IMR-90 (cell line): Measurements from ENCODE around the gene NMNAT3. TPM values are rescaled to one million over a fixed set of nuclear protein-coding genes. Genes with fewer than 3 reads are reported as not detected.

Experiments used
- ATAC-seq: fragments of 200-7000 bp; cut with Tn5 transposase; 2 replicates; pipeline ENCODE4 v1.9.1; 2020; ENCODE audit warnings: low read depth, mild to moderate bottlenecking, moderate library complexity
- BruUV-seq: library from RNA; stranded (reverse); fragments of 400-500 nt; replicated peaks from 2 replicates; lab custom pipeline; 2021; lab: Mats Ljungman, UMichigan
- CTCF ChIA-PET: fragments of 300-600 bp; formaldehyde crosslinking; extraction: SDS; loops from one replicate; lab custom pipeline; 2021; ENCODE audit warnings: antibody characterized with exemption; lab: Yijun Ruan, JAX
- POLR2A ChIA-PET: fragments of 300-600 bp; sonication (Branson Sonifier 250); formaldehyde crosslinking; loops from one replicate; lab custom pipeline; 2022; ENCODE audit warnings: antibody characterized with exemption; ENCODE audit not compliant: unreplicated experiment; lab: Charles Lee
- DNase-seq: peaks from one replicate; pipeline ENCODE4 v3.0.0; 2013
- H2AFZ ChIP-seq: replicated peaks from 2 replicates; pipeline ENCODE3; 2013; ENCODE audit warnings: low read length, mild to moderate bottlenecking; ENCODE audit not compliant: poor library complexity
- H2AK5ac ChIP-seq: 2 replicates; pipeline ENCODE4 v1.6.1; 2013; ENCODE audit warnings: low read depth, low read length, inconsistent platforms
- H2AK9ac ChIP-seq: replicated peaks from 2 replicates; pipeline ENCODE3; 2013; ENCODE audit warnings: mild to moderate bottlenecking, low read depth, low read length, moderate library complexity; ENCODE audit not compliant: poor library complexity
- H2BK120ac ChIP-seq: 2 replicates; pipeline ENCODE4 v1.6.1; 2013; ENCODE audit warnings: low read depth, low read length, inconsistent platforms
- H2BK15ac ChIP-seq: 3 replicates; pipeline ENCODE4 v1.6.1; 2013; ENCODE audit warnings: low read depth, low read length, inconsistent platforms
- H2BK20ac ChIP-seq: 2 replicates; pipeline ENCODE4 v1.6.1; 2013; ENCODE audit warnings: low read depth, mild to moderate bottlenecking, inconsistent platforms, low read length, moderate library complexity
- H2BK5ac ChIP-seq: 2 replicates; pipeline ENCODE4 v1.6.1; 2013; ENCODE audit warnings: mild to moderate bottlenecking, low read depth, low read length, inconsistent platforms; ENCODE audit not compliant: poor library complexity, severe bottlenecking
- H3K14ac ChIP-seq: replicated peaks from 2 replicates; pipeline ENCODE4 v1.6.1; 2013; ENCODE audit warnings: low read depth, low read length, inconsistent platforms
- H3K18ac ChIP-seq: 2 replicates; pipeline ENCODE4 v1.6.1; 2013; ENCODE audit warnings: low read depth, low read length, control low read depth
- H3K23ac ChIP-seq: 2 replicates; pipeline ENCODE4 v1.6.1; 2013; ENCODE audit warnings: low read depth, low read length, inconsistent platforms
- H3K27ac ChIP-seq: 2 replicates; pipeline ENCODE4 v1.5.1; 2013; ENCODE audit warnings: mild to moderate bottlenecking, control low read depth, low read length; ENCODE audit not compliant: insufficient read depth
- H3K27me3 ChIP-seq: 2 replicates; pipeline ENCODE4 v1.6.1; 2013; ENCODE audit warnings: low read length; ENCODE audit not compliant: control insufficient read depth, insufficient read depth
- H3K36me3 ChIP-seq: 2 replicates; pipeline ENCODE4 v1.6.1; 2013; ENCODE audit warnings: low read length, mixed read lengths; ENCODE audit not compliant: control insufficient read depth, insufficient read depth
- H3K4ac ChIP-seq: 2 replicates; pipeline ENCODE4 v1.6.1; 2013; ENCODE audit warnings: low read depth, low read length, inconsistent platforms
- H3K4me1 ChIP-seq: 2 replicates; pipeline ENCODE4 v1.6.1; 2013; ENCODE audit warnings: low read length, mixed read lengths; ENCODE audit not compliant: control insufficient read depth, insufficient read depth
- H3K4me2 ChIP-seq: 2 replicates; pipeline ENCODE4 v1.6.1; 2013; ENCODE audit warnings: low read depth, mild to moderate bottlenecking, control low read depth, low read length, moderate library complexity
- H3K4me3 ChIP-seq: 2 replicates; pipeline ENCODE4 v1.5.1; 2013; ENCODE audit warnings: low read depth, mild to moderate bottlenecking, control low read depth, low read length, moderate library complexity; ENCODE audit not compliant: insufficient read depth
- H3K56ac ChIP-seq: 2 replicates; pipeline ENCODE4 v1.6.1; 2013; ENCODE audit warnings: low read length, inconsistent platforms; ENCODE audit not compliant: insufficient read depth; ENCODE audit errors: extremely low read depth
- H3K79me1 ChIP-seq, 2 experiments: 2 replicates each; pipeline ENCODE4 v1.6.1; 2013; ENCODE audit warnings: low read length in 2 of 2, inconsistent platforms in 1 of 2, low read depth in 1 of 2
- H3K9ac ChIP-seq: 2 replicates; pipeline ENCODE4 v1.6.1; 2013; ENCODE audit warnings: low read depth, low read length, control low read depth
- H3K9me1 ChIP-seq: 2 replicates; pipeline ENCODE4 v1.6.1; 2013; ENCODE audit warnings: low read length, inconsistent platforms; ENCODE audit not compliant: insufficient read depth
- H3K9me3 ChIP-seq: 2 replicates; pipeline ENCODE4 v1.6.1; 2013; ENCODE audit warnings: low read length; ENCODE audit not compliant: control insufficient read depth, insufficient read depth
- H4K20me1 ChIP-seq: 2 replicates; pipeline ENCODE4 v1.6.1; 2013; ENCODE audit warnings: low read length, inconsistent platforms; ENCODE audit not compliant: insufficient read depth
- H4K5ac ChIP-seq: 2 replicates; pipeline ENCODE4 v1.6.1; 2013; ENCODE audit warnings: mild to moderate bottlenecking, low read depth, low read length, control low read depth
- H4K8ac ChIP-seq, 2 experiments: 2 replicates each; pipeline ENCODE4 v1.6.1; 2013; ENCODE audit warnings: low read depth in 2 of 2, low read length in 2 of 2, control low read depth in 1 of 2, inconsistent platforms in 1 of 2
- H4K91ac ChIP-seq: 2 replicates; pipeline ENCODE4 v1.6.1; 2013; ENCODE audit warnings: low read depth, low read length, inconsistent platforms; ENCODE audit not compliant: insufficient read depth
- BHLHE40 ChIP-seq: fragments of 150-350 bp; IDR thresholded peaks from 2 replicates; pipeline ENCODE4 v1.6.1; 2016; ENCODE audit warnings: mild to moderate bottlenecking, low read depth, low read length
- CEBPB ChIP-seq: IDR thresholded peaks from 2 replicates; pipeline ENCODE4 v1.6.1; 2012; ENCODE audit warnings: low read depth, low read length, improper control_type of control experiment
- CHD1 ChIP-seq: IDR thresholded peaks from 2 replicates; pipeline ENCODE4 v1.6.1; 2012; ENCODE audit warnings: low read depth, low read length, improper control_type of control experiment
- CTCF ChIP-seq: conservative IDR thresholded peaks from 2 replicates; pipeline ENCODE4 v1.5.1; 2012; ENCODE audit warnings: mild to moderate bottlenecking, low read depth, low read length, improper control_type of control experiment
- ELK1 ChIP-seq: fragments of 150-350 bp; IDR thresholded peaks from 2 replicates; pipeline ENCODE4 v1.6.1; 2016; ENCODE audit warnings: low read depth, mild to moderate bottlenecking, low read length, moderate library complexity, borderline replicate concordance
- FOS ChIP-seq: fragments of 150-350 bp; IDR thresholded peaks from 2 replicates; pipeline ENCODE4 v1.6.1; 2016; ENCODE audit warnings: low read depth, low read length
- MAFK ChIP-seq: IDR thresholded peaks from 2 replicates; pipeline ENCODE4 v1.6.1; 2012; ENCODE audit warnings: low read depth, low read length, improper control_type of control experiment
- MAZ ChIP-seq: IDR thresholded peaks from 2 replicates; pipeline ENCODE4 v1.6.1; 2012; ENCODE audit warnings: low read depth, mild to moderate bottlenecking, low read length, improper control_type of control experiment, moderate library complexity, borderline replicate concordance
- MXI1 ChIP-seq: IDR thresholded peaks from 2 replicates; pipeline ENCODE4 v1.6.1; 2012; ENCODE audit warnings: low read depth, mild to moderate bottlenecking, low read length, moderate library complexity, borderline replicate concordance
- NFE2L2 ChIP-seq: fragments of 150-350 bp; IDR thresholded peaks from 2 replicates; pipeline ENCODE4 v1.6.1; 2016; ENCODE audit warnings: low read depth, mild to moderate bottlenecking, low read length
- POLR2A ChIP-seq: IDR thresholded peaks from 2 replicates; pipeline ENCODE4 v1.6.1; 2012; ENCODE audit warnings: mild to moderate bottlenecking, low read depth, low read length
- RAD21 ChIP-seq: IDR thresholded peaks from 2 replicates; pipeline ENCODE4 v1.6.1; 2012; ENCODE audit warnings: low read length, improper control_type of control experiment
- RCOR1 ChIP-seq: IDR thresholded peaks from 2 replicates; pipeline ENCODE4 v1.6.1; 2012; ENCODE audit warnings: mild to moderate bottlenecking, low read length, improper control_type of control experiment; ENCODE audit not compliant: insufficient replicate concordance
- RFX5 ChIP-seq: IDR thresholded peaks from 2 replicates; pipeline ENCODE4 v1.8.0; 2012; ENCODE audit warnings: low read depth, mild to moderate bottlenecking, low read length, moderate library complexity
- SMC3 ChIP-seq: fragments of 150-350 bp; IDR thresholded peaks from 2 replicates; pipeline ENCODE4 v1.6.1; 2016; ENCODE audit warnings: low read depth, mild to moderate bottlenecking, antibody characterized with exemption, low read length, moderate library complexity
- USF2 ChIP-seq: fragments of 150-350 bp; IDR thresholded peaks from 2 replicates; pipeline ENCODE4 v1.6.1; 2017; ENCODE audit warnings: mild to moderate bottlenecking, antibody characterized with exemption, low read length, low read depth
- WGBS, 2 experiments: methylation state at CpG; one replicate each; pipeline versions ENCODE4 v1.1.5 to v1.1.7; 2013; ENCODE audit warnings: missing lambda C conversion rate in 2 of 2; ENCODE audit not compliant: insufficient read length in 1 of 2; ENCODE audit errors: extremely low coverage in 2 of 2; 5-methylcytosine and 5-hydroxymethylcytosine counted together
- dilution Hi-C: fragments of 300-500 bp; cut with HindIII; formaldehyde crosslinking; loops from one replicate; pipeline ENCODE4 v1.14.3; 2018; ENCODE audit warnings: low sequenced_read_pairs; ENCODE audit not compliant: unreplicated experiment
- in situ Hi-C: fragments of 300-500 bp; cut with MboI; formaldehyde crosslinking; loops from 3 replicates; pipeline ENCODE4 v1.14.3; 2019; ENCODE audit warnings: low sequenced_read_pairs, inconsistent platforms, mixed read lengths
- intact Hi-C: fragments of 100-400 bp; cut with micrococcal nuclease; formaldehyde crosslinking; loops from 2 replicates; pipeline ENCODE4 v1.10.0; 2022
- polyA plus RNA-seq, 3 experiments: library from polyadenylated mRNA; depleted of rRNA; stranded (reverse); fragments of >200 nt; gene quantifications; 2 replicates each; pipeline ENCODE4 v1.2.3, GENCODE V29; 2012; ENCODE audit warnings: low replicate concordance in 1 of 3
- total RNA-seq: library from RNA; depleted of rRNA; stranded (reverse); fragments of >200 nt; gene quantifications from 2 replicates; pipeline ENCODE4 v1.2.3, GENCODE V29; 2012

NMNAT3 gene
- total and polyA plus RNA-seq, 2 of the 4 experiments (the other 2 are of a cell fraction): 0.12 to 0.36 TPM

- dilution Hi-C loops (no loop called here), intact Hi-C loops (no loop called here), in situ Hi-C loops (no loop called here)
- Histone ChIP-seq H3K4me2 (no peak overlapping the region), H3K9ac (no peak overlapping the region), H3K4me3 (no peak overlapping the region), H3K27ac (no peak overlapping the region), H3K56ac (no peak overlapping the region), H3K18ac (no peak overlapping the region), H2BK120ac (no peak overlapping the region), H4K20me1 (no peaks in the 10 kb centered on the region), H3K4me1 (no peaks in the 10 kb centered on the region), H4K91ac (no peak overlapping the region), H2AK5ac (no peak overlapping the region), H3K9me3 (no peaks in the 10 kb centered on the region), H2BK5ac (no peak overlapping the region), H3K4ac (no peak overlapping the region), H2BK20ac (no peak overlapping the region), H3K23ac (no peak overlapping the region), H4K5ac (no peak overlapping the region), H4K8ac (no peak overlapping the region), H3K9me1 (no peaks in the 10 kb centered on the region), H3K36me3 (no peaks in the 10 kb centered on the region), H2BK15ac (no peak overlapping the region), H3K14ac (no peak overlapping the region), H3K79me1 (no peaks in the 10 kb centered on the region), H2AK9ac (no peak overlapping the region), H3K27me3 (no peaks in the 10 kb centered on the region), H2AFZ (no peak overlapping the region)
- TF ChIP-seq FOS (no peak), RCOR1 (no peak), MAFK (no peak), USF2 (no peak), POLR2A (no peak), MAZ (no peak), MXI1 (no peak), RFX5 (no peak), SMC3 (no peak), ELK1 (no peak), CTCF (no peak), CEBPB (no peak), CHD1 (no peak), RAD21 (no peak), NFE2L2 (no peak), BHLHE40 (no peak)
- ATAC-seq (no peak), DNase-seq (no peak)
- CTCF ChIA-PET: no interaction called here
- POLR2A ChIA-PET: no interaction called here
- BruUV-seq: no TSS peak
- WGBS, 2 experiments: 30% methylated on average over 1 of the region's 2 CpGs; no CpG with 5 or more reads in 1 of the 2 experiments
Measured at GRCh38 chr3:139638518-139638917, 39.3 kb downstream of the NMNAT3 start.
